Measurements from ENCODE around the gene PFN1. TPM values are rescaled to one million over a fixed set of nuclear protein-coding genes. Genes with fewer than 3 reads are reported as not detected.

Gene PFN1
- total and polyA plus RNA-seq, 9 of the 15 experiments (the other 6 are each of a cell fraction or from before 2014, with no cell fraction given) = 60.5 to 1,479 (median 456) TPM

DNA sequence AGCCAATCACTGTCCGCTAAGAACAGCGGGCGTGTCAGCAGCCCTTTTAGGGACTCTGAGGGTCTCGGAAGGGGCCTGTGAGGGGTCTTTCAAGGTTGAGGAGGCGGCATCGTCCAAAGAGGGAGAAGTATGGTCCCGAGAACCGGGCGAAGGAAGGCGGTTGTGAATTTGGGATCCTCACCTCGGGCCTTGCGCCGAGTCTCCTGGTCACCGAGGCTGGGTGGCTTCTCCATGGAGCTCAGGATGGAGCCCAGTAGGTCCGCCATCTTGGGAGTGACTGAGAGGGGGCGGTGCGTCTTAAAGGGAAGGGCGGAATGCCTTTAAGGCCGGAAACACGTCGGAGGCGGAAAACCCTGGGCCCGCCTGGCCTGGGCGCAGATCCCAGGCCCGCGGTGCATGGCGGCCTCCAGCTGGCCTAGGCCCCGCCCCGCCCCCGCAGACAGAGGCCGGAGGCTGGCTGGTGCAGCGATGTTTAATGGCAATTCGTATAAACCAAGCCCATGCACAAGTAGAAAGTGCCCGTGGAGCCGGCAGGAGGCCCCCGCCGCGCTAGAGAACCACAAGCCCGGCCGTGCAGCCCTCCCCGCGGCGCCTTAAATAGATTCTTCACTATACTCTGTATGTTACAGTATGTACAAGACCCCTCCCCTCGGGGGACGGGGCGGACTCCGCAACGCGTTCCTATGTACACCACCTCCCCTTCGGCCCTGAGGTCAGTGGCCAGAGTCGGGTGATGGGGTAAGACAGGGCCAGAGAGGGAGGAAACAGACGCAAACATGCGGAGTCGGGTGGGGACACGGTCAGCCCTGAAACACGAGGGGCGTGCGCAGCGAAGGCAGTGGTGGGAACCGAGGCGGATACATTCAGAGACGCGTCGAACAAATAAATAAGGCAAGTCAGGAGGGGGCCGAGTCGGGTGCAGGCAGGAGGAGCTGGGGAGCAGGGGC, 19.5 kb upstream of the PFN1 start, which contains the start of gene SPAG7 (continued):
- TF ChIP-seq NR4A1 (CRISPR knock-in tag; IDR thresholded peaks at IDR 0.05) = no peak
- no peak for TF ChIP-seq NR4A1 (tag; IDR thresholded peaks at IDR 0.05)
- TF ChIP-seq ZSCAN29 (IDR thresholded peaks at IDR 0.05) = no peak
- TF ChIP-seq, protein P1, sequence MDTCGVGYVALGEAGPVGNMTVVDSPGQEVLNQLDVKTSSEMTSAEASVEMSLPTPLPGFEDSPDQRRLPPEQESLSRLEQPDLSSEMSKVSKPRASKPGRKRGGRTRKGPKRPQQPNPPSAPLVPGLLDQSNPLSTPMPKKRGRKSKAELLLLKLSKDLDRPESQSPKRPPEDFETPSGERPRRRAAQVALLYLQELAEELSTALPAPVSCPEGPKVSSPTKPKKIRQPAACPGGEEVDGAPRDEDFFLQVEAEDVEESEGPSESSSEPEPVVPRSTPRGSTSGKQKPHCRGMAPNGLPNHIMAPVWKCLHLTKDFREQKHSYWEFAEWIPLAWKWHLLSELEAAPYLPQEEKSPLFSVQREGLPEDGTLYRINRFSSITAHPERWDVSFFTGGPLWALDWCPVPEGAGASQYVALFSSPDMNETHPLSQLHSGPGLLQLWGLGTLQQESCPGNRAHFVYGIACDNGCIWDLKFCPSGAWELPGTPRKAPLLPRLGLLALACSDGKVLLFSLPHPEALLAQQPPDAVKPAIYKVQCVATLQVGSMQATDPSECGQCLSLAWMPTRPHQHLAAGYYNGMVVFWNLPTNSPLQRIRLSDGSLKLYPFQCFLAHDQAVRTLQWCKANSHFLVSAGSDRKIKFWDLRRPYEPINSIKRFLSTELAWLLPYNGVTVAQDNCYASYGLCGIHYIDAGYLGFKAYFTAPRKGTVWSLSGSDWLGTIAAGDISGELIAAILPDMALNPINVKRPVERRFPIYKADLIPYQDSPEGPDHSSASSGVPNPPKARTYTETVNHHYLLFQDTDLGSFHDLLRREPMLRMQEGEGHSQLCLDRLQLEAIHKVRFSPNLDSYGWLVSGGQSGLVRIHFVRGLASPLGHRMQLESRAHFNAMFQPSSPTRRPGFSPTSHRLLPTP (IDR thresholded peaks at IDR 0.05; ENCODE audit: borderline replicate concordance, extremely low read depth, insufficient read length) = no peak
- TF ChIP-seq, protein P2, sequence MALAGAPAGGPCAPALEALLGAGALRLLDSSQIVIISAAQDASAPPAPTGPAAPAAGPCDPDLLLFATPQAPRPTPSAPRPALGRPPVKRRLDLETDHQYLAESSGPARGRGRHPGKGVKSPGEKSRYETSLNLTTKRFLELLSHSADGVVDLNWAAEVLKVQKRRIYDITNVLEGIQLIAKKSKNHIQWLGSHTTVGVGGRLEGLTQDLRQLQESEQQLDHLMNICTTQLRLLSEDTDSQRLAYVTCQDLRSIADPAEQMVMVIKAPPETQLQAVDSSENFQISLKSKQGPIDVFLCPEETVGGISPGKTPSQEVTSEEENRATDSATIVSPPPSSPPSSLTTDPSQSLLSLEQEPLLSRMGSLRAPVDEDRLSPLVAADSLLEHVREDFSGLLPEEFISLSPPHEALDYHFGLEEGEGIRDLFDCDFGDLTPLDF (CRISPR knock-in tag; IDR thresholded peaks at IDR 0.05) = no peak
- no peak for TF ChIP-seq HOMEZ (CRISPR knock-in tag; IDR thresholded peaks at IDR 0.05)
- no peak for TF ChIP-seq SNIP1 (IDR thresholded peaks at IDR 0.05; ENCODE audit: low read depth)
- TF ChIP-seq KLF16 (IDR thresholded peaks at IDR 0.05) = no peak
- peak; percentile 62 for TF ChIP-seq ZNF592 (IDR thresholded peaks at IDR 0.05)
- no peak for TF ChIP-seq ZNF184 (CRISPR knock-in tag; IDR thresholded peaks at IDR 0.05)
- no peak; a peak in 1 of 4 replicates for TF ChIP-seq MLLT1 (IDR thresholded peaks at IDR 0.05)
- TF ChIP-seq TCFL5 (CRISPR knock-in tag; conservative IDR thresholded peaks at IDR 0.05) = no peak
- no peak for TF ChIP-seq IRF1 (CRISPR knock-in tag; IDR thresholded peaks at IDR 0.05; ENCODE audit: borderline replicate concordance)
